Peyer's patch (tissue), 4 donors: Measurements from ENCODE around the gene FNIP2.
"Not testable (repeated sequence)": the region's sequence is repeated elsewhere in the genome, so short reads cannot be mapped to it uniquely, and the experiment has no call there.

ENCODE experiments used
- CTCF ChIP-seq, 6 experiments: fragments of 450-650 bp in 4 of 6; fragments of 200-600 bp in 2 of 6; sonication (generic) in 1 of 6; IDR thresholded peaks; one replicate each; pipeline ENCODE4 v1.5.1; 2017 to 2019; ENCODE audit warnings: antibody characterized with exemption in 6 of 6, mild to moderate bottlenecking in 3 of 6, moderate library complexity in 1 of 6
- POLR2A ChIP-seq, 2 donors: fragments of 450-650 bp; IDR thresholded peaks; one replicate each; pipeline ENCODE4 v1.5.1; 2017; ENCODE audit warnings: antibody characterized with exemption in 2 of 2, mild to moderate bottlenecking in 2 of 2, moderate library complexity in 2 of 2

GRCh38 chr4:158956345-158956744 is 187.5 kb downstream of the FNIP2 start:
- TF ChIP-seq POLR2A, CTCF (IDR thresholded peaks at IDR 0.05): not testable (repeated sequence)
